Measurements from ENCODE around the gene CYP46A1.

Gene CYP46A1

DNA sequence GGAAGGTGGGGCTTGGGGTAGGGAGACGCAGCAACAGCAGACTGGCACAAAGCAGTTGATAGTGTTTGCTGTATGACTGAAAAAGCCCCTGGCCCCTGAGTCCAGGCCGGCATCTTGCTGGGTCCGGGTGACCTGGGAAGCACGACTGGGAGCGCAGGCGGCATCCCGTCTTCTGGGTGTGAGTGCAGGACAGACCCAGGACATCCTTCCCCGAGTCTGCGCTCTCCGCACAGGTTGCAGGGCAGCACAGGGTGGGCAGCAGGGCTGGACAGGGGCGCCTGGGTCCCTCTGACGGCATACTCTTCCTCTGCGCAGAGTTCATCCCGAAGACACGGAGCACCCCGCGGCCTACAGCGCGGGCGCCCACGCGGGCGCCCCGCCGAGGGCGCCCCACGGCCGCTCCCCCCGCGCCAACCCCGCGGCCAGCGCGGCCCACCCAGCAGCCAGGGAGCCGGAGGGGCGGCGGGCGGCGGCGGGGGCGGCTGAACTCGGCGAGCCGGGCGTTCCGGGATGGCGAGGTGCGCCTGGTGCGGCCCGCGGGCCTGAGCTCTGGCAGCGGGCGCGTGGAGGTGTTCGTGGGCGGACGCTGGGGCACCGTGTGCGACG, 9.2 kb upstream of the CYP46A1 start:
- DNase-seq, result no peak

GRCh38 chr14:99675382-99675835, 8.7 kb upstream of the CYP46A1 start:
- DNase-seq, result no peak

- no peak for DNase-seq
Measured at GRCh38 chr14:99675951-99676350, 8.1 kb upstream of the CYP46A1 start.

DNA sequence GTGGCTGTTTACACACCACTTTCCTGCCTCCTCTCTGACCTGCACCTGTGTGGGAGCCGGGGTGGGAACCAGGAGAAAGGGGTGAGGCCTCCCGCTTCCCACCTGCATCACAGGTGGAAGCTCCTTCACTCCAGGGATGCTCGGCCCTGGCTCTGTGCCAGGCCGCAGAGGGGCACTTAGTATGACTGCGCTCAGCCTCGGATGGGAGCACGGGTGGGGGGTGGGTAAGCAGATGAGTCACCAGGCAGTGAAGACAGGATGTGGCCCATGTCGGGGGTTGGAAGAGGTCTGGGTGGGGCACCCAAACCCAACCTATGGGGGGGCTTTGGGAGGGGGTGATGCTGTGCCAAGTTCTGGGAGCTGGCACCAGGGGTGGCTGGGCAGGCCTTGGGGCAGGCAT, 7.4 kb upstream of the CYP46A1 start:
- DNase-seq, result no peak

DNA sequence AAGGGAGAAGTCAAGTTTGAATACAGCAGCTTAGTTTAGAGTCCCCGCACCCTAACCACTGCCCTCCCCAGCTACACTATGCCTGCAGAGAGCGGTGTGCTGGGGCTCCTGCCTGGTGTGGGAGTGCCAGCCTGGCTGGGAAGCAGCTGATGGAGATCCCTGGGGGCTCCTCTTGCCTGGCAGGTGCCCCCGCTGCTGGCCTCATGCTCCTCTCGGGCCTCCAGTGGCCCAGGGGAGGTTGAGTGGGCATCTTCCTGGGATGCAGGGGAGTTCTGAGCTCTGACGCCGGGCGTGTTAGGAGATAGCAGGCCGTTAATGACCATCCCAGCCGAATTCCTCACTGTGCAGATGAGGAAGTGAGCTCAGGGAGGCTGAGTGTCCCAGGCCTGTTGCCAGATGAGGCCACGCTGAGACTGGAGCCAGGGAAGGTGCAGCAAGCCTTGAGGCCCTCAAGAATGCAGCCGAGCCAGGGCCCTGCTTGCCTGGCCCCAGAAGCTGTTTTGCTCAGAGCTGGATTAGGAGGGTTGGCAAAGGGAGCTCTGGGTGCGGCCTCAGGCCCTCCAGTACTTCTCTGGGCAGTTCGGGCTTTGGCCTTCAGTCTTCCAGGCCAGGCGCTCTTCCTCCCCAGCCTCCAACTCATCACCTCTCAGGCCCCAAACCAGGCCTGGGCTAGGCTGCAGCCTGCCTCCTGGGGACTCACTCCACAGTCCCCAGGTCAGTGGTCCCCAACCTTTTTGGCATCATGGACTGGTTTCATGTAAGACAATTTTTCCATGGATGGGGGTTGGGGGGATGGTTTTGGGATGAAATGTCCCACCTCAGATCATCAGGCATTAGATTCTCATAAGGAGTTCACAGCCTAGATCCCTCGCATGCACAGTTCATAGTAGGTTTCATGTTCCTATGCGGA, 6.6 kb upstream of the CYP46A1 start:
- DNase-seq, result no peak

DNA sequence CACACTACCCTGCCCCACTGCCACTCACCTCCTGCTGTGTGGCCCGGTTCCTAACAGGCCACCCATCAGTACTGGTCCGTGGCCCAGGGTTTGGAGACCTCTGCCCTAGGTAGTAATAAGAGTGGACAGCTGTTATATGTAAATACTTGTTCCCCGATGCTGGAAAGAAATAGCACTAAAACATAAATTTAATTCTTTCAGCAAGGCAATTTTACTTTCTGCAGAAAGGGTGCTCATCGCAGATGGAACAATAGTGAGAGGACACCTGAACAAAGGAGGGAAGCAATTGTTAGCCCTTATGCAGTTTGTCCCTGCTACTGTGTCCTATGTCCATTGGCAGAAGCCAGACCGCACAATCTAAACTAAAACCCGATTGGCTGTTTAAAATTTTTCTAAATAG, 5.9 kb upstream of the CYP46A1 start:
- no peak for DNase-seq

DNA sequence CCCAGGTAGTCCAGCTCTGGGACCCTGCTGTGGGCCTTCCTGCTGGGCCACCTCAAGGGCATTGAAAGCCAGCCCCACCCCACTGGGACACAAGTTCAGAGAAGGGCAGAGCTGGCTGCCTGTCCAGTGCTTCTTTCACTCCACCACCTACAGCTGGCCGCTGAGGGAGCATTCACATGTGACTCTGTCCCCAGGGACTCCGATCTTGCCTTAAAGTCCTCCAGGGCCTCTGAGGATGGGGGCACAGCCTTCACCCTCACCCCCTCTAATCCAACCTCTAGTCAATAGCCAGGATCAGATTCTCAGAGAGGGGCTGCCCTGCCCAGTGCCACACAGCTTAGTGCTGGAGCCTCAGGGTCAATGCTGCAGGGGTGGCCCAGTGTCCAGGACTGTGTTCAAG, 5.0 kb upstream of the CYP46A1 start:
- no peak for DNase-seq

GRCh38 chr14:99679543-99679942, 4.6 kb upstream of the CYP46A1 start:
- no peak for DNase-seq

GRCh38 chr14:99679996-99680395, 4.1 kb upstream of the CYP46A1 start:
- no peak for DNase-seq

DNA sequence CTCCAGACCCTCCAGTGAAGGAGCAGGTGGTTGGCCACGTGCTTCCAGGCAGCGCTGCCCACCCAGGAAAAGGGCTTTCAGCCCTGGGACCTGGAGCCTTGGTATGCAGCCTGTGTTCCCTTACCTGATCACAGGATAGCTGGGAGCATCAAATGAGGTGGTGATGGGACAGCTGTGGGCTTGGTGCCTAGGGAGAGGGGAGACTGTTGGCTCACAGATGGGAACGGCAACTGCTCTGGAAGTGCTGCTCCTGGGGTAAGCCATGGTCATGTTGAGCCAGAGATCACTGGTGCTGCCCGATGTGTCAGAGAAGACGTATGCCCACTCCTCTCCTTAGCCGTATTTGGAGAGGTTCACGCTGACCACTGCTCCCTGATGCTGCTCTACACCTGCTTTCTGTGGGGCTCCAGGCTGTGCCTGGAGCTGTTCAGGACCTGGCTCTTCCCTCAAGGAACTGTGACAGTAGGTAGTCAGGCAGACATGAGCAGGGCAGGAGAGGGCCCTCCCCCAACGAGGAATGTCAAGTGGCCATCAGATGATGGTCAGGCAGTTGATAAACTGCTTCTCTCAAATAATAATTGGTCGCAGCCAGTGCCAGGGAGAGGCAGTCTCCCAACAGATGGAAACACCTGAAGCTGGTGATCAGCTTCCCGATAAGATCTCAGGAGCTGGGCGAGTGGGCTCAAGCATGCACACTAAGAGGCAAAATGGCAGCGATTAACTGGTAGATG, 2.8 kb upstream of the CYP46A1 start:
- DNase-seq, result no peak

GRCh38 chr14:99681832-99682148, 2.3 kb upstream of the CYP46A1 start:
- no peak for DNase-seq

- DNase-seq, result peak; percentile 95
Measured at GRCh38 chr14:99682809-99683618, 1.1 kb upstream of the CYP46A1 start.

- DNase-seq, result no peak
Measured at GRCh38 chr14:99684410-99684934, 374 bp downstream of the CYP46A1 start.

GRCh38 chr14:99685151-99685591, 1.1 kb downstream of the CYP46A1 start:
- no peak for DNase-seq

GRCh38 chr14:99685596-99685995, 1.5 kb downstream of the CYP46A1 start:
- no peak for DNase-seq

DNA sequence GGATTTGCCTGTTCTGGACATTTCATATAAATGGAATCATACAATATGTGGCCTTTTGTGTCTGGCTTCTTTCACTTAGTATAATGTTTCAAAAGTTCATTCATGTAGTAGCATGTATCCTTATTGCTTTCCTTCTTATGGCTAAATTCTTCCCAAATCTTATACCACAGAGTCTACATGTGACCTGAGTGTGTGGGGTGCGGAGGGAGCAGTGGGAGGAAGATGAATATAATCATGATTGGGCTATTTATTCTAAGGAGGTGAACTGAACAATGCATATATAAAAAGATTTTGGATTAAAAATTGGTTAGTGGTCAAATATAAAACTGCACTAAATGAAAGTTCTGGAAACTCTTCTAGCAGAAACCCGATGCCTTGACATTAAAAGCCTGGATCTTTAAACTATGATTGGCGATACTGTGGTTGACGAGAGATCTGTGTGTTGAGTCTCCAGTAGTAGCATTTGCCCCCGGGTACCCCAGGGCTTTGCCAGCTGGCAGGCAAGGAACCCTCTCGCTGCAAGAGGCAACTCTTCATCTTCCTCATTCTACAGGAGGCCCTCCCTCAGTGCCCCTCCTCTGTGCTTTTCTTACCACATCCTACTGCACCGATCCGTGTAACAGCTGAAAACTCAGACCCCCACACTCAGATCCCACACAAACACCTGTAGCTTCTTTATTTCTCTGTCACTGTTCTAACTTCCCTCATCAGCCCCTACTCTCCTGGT, 2.6 kb downstream of the CYP46A1 start:
- peak; percentile 47 for DNase-seq

DNA sequence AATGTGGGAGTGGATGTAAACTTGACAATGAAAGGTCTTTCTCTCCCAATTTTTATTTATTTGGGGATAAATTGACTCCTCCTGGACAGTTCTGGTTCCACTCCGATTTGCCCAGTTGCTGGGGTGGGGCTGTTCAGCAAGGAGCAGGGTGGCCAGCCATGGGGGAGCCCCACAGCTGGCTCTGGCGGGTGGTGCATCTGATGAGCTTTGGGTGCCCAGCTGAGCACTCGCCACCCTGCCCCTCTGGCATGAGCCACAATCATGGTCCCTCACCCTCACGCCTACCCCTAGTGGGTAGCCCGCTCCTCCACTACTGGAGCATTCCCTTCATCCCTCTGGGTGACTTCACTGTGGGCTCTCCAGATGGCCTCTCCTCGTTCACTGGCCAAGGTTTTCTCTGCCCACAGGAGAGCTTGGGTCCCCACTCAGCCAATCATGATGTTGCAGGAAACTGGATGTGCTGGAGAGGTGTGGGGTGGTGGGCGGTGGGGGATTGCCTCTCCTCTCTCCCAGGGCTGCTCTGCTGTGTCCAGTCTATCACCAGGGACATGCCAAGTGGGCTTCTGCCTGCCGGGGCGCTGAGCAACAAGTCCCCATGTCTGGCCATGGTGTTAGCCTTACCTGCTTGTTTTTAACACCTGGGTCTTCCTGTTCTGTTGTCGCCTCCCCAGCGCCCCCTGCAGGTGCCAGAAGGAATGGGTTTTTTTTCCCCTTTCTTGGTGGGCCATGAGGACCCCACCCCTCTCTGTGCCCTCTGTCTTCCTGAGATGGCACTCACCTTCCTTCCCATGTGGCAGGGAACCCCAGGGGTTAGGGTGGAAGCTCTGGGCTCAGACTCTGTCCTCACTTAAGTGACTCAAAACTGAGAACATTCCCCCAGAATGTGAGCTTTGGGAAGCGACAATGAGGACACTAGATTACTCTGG, 3.4 kb downstream of the CYP46A1 start:
- peak; percentile 64 for DNase-seq

- DNase-seq, result peak; percentile 51
Measured at GRCh38 chr14:99688210-99688581, 4.1 kb downstream of the CYP46A1 start.

- peak; percentile 45 for DNase-seq
Measured at GRCh38 chr14:99688629-99689028, 4.5 kb downstream of the CYP46A1 start.
